ENCODE results near the gene SLC5A8.

Gene SLC5A8

DNA sequence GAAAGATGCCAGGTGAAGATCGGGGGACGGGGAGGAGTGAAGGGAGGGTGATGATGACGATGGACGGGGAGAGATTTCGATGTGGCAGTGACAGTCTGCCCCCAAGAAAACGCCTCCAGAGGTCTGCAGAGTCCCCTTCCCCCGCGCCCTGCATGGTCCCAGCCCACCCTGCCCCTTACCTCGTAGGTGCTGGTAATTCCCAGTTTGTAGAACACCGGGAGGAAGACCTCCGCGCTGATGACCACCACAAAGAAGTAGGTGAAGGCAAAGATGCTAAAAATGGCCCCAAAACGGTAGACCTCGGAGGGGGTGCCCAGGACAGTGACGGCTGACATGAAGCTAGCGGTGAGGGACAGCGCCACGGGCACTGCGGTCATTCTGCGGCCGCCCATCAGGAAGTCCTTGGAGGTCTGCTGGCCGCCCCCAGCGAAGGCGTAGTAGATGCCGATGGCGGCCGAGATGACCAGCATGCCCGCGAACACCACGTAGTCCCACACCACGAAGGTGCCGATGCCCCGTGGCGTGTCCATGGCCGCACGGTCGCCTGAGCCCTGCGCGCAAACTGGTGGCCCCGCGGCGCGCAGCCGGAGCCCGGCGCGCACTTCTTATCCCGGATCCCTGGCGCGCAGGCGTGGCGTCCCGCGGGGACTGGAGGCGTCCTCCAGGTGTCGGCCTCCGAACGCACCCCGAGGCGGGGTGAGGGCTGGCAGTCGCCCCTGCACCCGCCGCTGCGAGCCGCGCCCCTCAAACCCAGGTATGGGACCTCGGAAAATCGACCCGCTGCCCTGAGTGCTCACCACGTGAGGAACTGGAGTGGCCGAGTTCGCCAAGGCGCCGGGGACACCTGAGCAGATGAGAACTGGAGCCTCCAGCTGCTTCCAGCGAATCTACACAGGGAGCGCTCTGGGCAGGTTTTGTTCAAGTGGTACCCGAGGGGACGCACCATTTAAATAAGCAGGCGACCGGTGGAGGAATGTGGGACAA lies at the start of gene SLC5A8:
Gene SLC5A8 (minus strand): TSS at position 920 of the 984 bp plus-strand sequence. CDS start 390 bp downstream, at position 530.
- DNase-seq = no peak

DNA sequence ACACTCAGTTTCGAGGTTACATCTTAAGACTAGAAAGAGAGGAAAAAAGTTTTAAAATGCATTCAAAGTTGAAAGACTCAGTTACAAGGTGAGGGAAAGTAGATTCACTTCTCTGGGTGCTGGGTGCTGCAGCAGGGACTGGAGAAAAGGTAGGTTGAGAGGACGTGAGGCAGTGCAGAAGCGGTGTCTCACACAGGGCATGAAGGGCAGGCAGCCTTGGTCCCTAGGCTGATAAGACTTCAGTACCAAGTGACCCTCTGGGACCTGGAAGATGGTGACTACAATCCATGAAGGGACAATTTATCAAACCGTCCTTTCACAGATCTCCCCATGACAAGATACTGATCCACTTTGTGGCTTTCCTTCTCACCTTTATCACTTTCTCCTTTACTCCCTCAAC lies 47.3 kb upstream of the SLC5A8 start:
- no peak for DNase-seq

DNA sequence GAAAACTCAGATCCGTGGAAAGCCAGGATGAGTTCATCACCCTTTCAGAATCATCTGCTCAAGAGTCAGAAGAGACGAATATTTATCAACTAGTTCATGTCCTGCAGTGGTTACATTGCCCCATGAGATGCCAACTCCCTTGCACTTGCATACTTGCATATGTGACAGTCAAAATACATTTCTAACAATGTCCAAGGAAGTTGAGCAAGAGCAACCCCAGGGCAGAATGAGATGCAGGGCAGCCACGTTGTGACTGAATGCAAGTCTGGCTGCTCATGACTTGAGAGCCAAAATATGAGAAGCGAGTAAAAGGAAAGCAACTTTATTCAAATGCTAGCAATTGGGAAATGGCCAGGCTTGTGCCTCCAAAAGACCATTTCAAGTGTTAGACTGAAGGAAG lies 46.2 kb upstream of the SLC5A8 start:
- DNase-seq = no peak

GRCh38 chr12:101243616-101244015 lies 33.6 kb upstream of the SLC5A8 start:
- no peak for DNase-seq

- DNase-seq = no peak
These were observed 33.0 kb upstream of the SLC5A8 start for GRCh38 chr12:101243074-101243473.

GRCh38 chr12:101238800-101239329 lies 28.8 kb upstream of the SLC5A8 start:
- no peak for DNase-seq

DNA sequence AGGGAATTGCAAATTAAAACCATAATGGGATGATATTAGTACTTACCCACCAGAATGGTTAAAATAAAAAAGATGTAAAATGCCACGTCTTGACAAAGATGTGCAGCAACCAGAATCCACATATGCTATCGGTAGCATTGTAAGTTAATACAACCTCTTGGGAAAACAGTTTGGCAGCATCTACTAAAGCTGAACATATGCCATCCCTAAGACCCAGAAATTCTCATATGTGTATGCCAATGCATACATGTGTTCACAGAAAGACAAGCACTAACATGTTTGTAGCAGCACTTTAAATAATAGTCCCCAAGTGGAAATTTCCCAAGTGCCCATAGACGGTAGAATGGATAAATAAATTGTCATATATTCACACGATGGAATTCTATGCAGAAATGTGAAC lies 28.3 kb upstream of the SLC5A8 start:
- DNase-seq = no peak

GRCh38 chr12:101235686-101236085 lies 25.6 kb upstream of the SLC5A8 start:
- DNase-seq = no peak

- DNase-seq = no peak
These were observed 21.6 kb upstream of the SLC5A8 start for GRCh38 chr12:101231636-101232035.

DNA sequence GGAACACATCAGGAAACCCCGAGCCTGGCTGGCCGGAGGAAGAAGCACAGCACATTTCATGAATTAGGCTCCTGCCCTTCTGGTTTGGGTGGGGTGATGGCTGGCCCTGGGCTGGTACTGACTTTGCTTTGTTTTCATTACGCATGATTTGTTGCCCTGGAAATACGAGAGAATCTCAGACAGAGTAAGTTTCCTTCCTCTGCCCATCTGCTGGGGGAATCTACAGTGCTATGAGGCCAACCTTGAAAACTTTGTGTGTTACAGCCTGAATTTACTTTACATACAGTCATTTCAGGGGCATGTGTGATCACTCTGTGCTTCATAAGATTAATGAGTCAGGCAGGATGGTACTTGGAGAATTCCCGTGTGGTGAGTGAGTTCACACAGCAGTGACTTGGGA lies 20.5 kb upstream of the SLC5A8 start:
- DNase-seq = no peak

- no peak for DNase-seq
These were observed 19.8 kb upstream of the SLC5A8 start for GRCh38 chr12:101229841-101230241.

DNA sequence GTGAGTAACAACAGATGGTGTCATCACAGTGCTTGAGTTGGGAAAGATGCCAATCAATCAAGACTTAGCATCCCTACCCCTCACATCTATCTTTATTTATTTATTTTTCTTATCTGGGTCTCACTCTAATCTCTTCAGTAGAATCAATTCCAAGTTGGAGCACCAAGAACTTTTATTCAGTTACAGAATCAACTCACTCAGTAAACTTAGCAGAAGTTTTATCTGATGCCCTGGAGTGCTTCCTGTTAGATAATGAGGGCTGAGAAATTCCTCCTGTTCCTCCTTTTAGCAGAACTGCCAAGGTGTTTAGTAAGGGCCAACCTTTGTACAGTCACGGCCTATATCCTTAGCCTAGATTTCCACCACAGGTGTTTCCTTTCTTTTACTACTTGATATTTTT lies 11.3 kb upstream of the SLC5A8 start:
- DNase-seq = no peak

GRCh38 chr12:101216810-101217209 lies 6.8 kb upstream of the SLC5A8 start:
- DNase-seq = no peak

DNA sequence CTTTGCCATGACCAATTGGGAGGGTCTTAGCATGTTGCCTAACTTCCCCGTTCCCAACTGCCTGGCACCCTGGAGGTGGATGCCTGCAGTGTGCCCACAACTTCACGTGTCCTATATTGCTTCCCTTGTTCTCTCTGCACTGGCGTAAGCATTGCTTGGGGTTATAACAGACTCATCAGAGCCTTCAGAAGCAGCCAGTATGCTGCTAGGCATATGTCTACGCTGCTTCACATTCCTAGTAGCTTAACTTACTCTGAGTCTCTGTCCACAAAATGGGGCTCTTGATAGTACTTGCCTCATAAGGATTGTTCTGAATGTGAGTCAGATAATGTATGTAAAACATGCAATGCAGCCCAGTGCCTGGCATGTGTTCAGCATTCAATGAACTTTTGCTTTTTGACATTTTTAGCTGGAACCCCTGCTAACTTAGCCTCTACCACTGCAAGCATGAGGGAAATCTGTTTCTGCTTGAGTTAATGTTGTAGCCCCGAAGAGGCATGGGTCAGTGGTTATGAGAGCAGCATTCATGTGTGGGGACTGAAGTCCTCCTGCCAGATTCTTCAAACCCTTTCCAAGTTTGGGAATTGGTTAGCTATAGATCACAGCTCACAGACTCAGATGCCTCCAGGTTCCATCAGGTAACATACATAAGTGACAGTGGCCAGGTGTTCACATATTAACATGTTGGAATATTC lies 2.8 kb downstream of the SLC5A8 start:
- no peak for DNase-seq

DNA sequence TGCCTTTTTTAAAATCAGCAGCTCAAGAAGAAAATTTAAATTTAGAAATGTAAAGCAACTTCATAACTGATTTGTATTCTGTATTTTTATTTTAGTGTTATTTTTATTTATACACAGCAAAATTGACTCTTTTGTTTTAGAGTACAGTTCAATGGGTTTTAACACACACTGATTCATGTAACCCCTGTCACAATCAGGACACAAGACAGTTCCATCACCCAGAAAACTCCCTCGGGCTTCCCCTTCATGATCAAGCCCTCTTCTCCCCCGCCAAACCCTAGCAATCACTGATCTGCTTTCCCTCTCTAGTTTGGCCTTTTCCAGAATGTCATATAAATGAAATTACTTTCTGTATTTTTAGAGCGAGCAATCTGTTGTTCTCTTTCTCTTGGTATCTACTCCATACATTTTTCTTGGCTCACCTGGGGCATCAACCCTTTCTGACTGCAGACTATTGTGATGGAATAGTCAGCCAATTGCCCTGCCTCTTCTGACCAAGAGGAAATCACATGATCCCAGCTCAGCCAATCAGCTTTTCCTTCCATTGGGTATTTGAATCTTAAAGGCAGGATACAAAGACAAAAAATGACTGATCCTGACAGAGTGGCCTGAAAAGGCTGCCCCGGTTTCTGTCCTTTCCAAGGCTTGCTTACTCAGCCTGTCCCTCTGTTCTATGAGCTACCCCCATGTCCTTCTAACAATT lies 5.3 kb downstream of the SLC5A8 start:
- DNase-seq = no peak

DNA sequence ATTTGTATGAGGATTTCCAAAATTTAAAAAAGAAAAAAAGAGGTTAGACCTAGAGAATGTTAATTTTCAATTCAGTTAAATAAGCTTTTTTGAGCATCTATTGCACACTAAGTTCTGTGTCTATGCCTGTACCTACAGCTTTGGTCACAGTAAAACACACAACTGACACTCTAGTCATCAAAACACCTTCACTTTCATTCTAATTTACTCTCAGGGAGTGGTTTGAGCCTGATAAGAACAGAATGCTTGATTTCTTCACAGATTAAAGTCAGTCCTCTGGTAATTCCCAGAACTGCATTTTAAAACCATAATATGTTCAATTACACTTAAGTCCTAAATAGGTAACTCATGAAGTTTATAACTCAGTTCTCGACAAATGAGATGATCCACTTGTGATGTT lies 9.2 kb downstream of the SLC5A8 start:
- no peak for DNase-seq

DNA sequence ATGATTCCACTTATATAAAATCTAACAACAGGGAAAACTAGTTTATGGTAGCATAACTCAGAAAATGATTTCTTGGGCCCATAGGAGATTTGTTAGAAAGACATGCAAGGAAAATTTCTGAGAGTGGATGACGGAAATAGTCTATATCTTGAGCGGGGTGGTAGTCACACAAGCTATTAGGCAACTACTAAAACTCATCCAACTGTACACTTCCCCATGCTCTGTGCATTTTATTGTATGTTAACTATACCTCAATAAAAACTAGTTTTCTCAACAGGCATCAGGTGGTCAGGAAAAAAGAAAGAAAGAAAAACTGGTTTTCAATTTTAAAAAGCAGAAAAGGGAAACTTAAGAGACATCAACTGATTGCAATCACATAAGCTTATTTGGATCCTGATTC lies 9.9 kb downstream of the SLC5A8 start:
- no peak for DNase-seq

GRCh38 chr12:101186291-101186690 lies 23.7 kb downstream of the SLC5A8 start:
- DNase-seq = no peak

DNA sequence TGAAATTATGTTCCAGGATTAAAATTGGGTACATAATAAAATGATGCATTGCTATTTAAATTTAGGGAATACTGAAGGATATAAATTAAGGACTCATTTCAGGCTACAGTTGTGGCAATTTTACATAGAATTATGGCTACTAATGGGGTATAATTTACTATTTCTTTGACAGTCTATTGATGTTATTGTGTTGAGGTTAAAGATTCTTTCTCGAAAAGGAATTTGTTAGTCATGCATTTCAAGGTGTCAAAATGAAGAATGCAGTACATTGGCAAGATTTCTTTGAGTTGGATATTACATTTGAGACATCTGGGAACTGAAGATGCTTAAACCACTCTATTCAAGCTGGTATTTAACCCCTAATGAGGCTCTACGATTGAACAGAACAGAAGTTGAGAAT lies 28.3 kb downstream of the SLC5A8 start:
- no peak for DNase-seq

DNA sequence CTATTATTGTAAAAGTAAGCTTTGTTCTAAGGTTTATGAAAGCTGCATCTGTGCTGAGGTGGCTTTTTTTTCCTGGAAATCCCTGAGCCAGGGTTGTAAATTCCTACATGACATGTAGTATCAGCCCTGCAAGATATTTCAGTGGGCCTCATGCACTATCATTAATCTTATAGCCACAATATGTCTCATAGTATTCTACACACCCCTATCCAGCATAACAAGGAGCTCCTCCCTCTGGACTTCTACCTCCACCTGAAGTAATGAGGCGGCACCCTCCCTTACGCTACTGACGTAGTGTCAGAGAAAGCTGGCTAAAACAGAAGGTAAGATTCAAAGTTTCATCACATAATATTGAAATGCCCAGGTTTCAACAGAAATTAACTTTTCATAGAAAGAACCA lies 35.5 kb downstream of the SLC5A8 start:
- DNase-seq = no peak

DNA sequence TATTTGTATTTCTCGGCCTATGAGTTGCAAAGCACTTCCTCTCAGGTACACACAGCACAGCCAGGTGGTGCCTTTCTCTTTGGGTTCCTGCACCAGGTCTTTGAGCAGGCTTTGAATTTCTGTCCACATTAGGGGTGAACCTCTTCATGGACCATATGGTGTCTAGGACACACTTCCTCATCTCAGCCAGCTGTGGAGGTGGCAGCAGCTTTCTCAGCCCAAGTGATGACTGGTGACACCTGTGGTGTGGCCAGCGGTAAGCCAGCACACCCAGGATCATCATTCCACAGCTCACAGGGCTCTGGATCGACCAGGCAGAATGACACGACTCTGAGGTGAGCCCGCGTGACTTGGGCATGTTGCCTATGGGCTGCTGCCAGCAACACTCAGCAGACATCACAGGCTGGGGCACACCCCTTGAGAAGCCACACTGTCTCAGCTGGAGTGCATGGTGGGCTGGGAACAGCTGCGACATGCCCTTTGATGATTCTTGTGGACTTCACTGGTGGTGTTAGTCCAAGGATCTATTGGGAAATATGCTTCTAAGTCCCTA lies 36.8 kb downstream of the SLC5A8 start:
- DNase-seq = no peak

DNA sequence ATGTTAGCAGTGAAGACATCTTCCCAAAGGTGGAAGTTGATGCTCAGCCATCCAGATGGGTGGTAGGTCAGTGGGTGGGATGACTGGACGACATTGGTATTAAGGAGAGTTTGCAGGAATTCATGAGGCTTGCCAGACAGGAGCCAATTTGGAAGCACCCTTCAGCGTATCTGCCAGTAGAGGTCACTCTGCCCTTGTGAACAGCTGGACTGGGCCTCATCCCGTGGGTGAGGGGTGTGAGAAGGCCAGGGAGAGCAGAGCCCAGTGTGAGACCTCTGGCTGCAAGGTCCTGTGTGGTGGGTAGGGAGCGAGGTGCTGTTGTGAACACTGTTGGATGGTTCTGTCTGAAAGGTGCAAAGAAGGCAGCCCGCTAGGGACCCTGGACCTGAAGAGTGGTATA lies 37.7 kb downstream of the SLC5A8 start:
- DNase-seq = no peak

GRCh38 chr12:101168001-101168400 lies 42.0 kb downstream of the SLC5A8 start:
- no peak for DNase-seq
